Tibial nerve (tissue), 4 donors: ENCODE data around the gene DLGAP4. TPM values are rescaled to one million over a fixed set of nuclear protein-coding genes. Genes with fewer than 3 reads are reported as not detected.

Source experiments
- DNase-seq, 2 donors: peaks; one replicate each; pipeline ENCODE4 v3.0.0-alpha.2; 2019; ENCODE audit warnings: low spot score in 2 of 2
- H3K27ac ChIP-seq, 4 donors: fragments of 200-600 bp; sonication (generic) in 3 of 4; one replicate each; pipeline ENCODE4 v1.5.1; 2017 to 2019; ENCODE audit warnings: mild to moderate bottlenecking in 1 of 4
- H3K27me3 ChIP-seq, 2 donors: fragments of 200-600 bp; sonication (generic) in 1 of 2; one replicate each; pipeline versions ENCODE4 v1.5.1 to v1.6.0; 2017 to 2019
- H3K36me3 ChIP-seq, 3 donors: fragments of 200-600 bp; sonication (generic); one replicate each; pipeline ENCODE4 v1.5.1; 2018 to 2019
- H3K4me1 ChIP-seq, 4 donors: fragments of 200-600 bp; sonication (generic) in 3 of 4; one replicate each; pipeline ENCODE4 v1.5.1; 2017 to 2019
- H3K4me3 ChIP-seq, 4 donors: fragments of 200-600 bp; sonication (generic) in 3 of 4; one replicate each; pipeline ENCODE4 v1.5.1; 2017 to 2019; ENCODE audit warnings: mild to moderate bottlenecking in 1 of 4, moderate library complexity in 1 of 4
- H3K9me3 ChIP-seq, 4 donors: fragments of 200-600 bp; sonication (generic) in 3 of 4; one replicate each; pipeline ENCODE4 v1.5.1; 2017 to 2019
- CTCF ChIP-seq, 5 experiments: fragments of 200-600 bp in 3 of 5; fragments of 450-650 bp in 2 of 5; sonication (generic) in 3 of 5; IDR thresholded peaks; one replicate each; pipeline ENCODE4 v1.5.1; 2016 to 2019; ENCODE audit warnings: antibody characterized with exemption in 5 of 5, mild to moderate bottlenecking in 3 of 5, moderate library complexity in 2 of 5
- EP300 ChIP-seq, 2 donors: sonication (generic); formaldehyde crosslinking; IDR thresholded peaks; one replicate each; pipeline ENCODE4 v1.6.1; 2017; ENCODE audit warnings: antibody characterized with exemption in 2 of 2, mild to moderate bottlenecking in 1 of 2
- POLR2A ChIP-seq, 2 donors: fragments of 450-650 bp; IDR thresholded peaks; one replicate each; pipeline ENCODE4 v1.6.1; 2017; ENCODE audit warnings: antibody characterized with exemption in 2 of 2, mild to moderate bottlenecking in 2 of 2, moderate library complexity in 2 of 2
- WGBS, 2 donors: methylation state at CpG; one replicate each; pipeline ENCODE4 v1.1.5; 2018; 5-methylcytosine and 5-hydroxymethylcytosine counted together
- total RNA-seq, 4 donors: library from RNA; depleted of rRNA; stranded (reverse); fragments of >200 nt; gene quantifications; one replicate each; pipeline ENCODE4 v1.1.0, GENCODE V29; 2016

The DLGAP4 gene
- total RNA-seq, 4 donors from 2014 or later = 46.1 to 97.5 (median 52.5) TPM

DNA sequence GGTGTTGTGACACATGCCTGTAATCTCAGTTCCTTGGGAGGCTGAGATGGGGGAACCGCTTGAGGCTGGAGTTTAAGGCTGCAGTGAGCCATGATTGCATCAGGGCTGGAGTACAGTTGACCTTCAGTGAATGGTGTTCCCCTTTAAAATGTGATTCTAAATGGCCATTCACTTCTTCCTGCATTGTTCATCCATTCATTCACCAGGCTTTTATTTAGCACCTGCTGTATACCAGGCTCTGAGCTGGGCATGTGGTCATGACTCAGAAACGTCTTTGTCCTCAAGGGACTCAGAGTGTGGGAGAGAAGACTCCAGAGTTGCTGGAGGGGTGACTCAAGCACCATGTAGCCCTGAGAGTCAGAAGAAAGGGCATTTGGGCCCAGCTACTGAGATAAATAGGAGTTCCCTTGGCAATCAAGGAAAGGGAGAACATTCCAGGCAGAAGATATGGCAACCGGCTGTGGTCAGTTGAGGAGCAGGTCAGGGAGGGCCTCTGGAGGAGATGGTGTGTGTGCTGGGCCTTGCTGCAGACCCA, 101.1 kb downstream of the DLGAP4 start:
- DNase-seq = no peak
- 77 to 78% methylated on average over 3 of the region's 3 CpGs for WGBS, 2 donors
- TF ChIP-seq CTCF (IDR thresholded peaks at IDR 0.05) (no peak), EP300 (IDR thresholded peaks at IDR 0.05) (no peak), POLR2A (IDR thresholded peaks at IDR 0.05) (no peak)

GRCh38 chr20:36408219-36408618, 102.1 kb downstream of the DLGAP4 start:
- Histone ChIP-seq H3K4me3 (no peak overlapping the region), H3K9me3 (peaks cover 0 to 12% (median 0%) of the 10 kb centered on the region in 4 donors), H3K27me3 (no peaks in the 10 kb centered on the region), H3K36me3 (no peaks in the 10 kb centered on the region), H3K4me1 (no peaks in the 10 kb centered on the region), H3K27ac (no peak overlapping the region)
- 34 to 39% methylated on average over 9 to 10 of the region's 10 CpGs for WGBS, 2 donors
- TF ChIP-seq POLR2A (IDR thresholded peaks at IDR 0.05) (no peak), EP300 (IDR thresholded peaks at IDR 0.05) (no peak), CTCF (IDR thresholded peaks at IDR 0.05) (no peak)
- DNase-seq = no peak

More for the DNA sequence above, 101.1 kb downstream of the DLGAP4 start:
- Histone ChIP-seq H3K9me3 (peaks cover 0 to 16% (median 0%) of the 10 kb centered on the region in 4 donors), H3K4me3 (no peak overlapping the region), H3K36me3 (no peaks in the 10 kb centered on the region), H3K27ac (no peak overlapping the region), H3K27me3 (peaks cover 0 to 8% of the 10 kb centered on the region in 2 donors), H3K4me1 (no peaks in the 10 kb centered on the region)

- H3K4me1 ChIP-seq = no peaks in the 10 kb centered on the region
- peak overlapping the region in 1 of 4 donors; percentile 54 for H3K27ac ChIP-seq
- no peaks in the 10 kb centered on the region for H3K36me3 ChIP-seq
- no peak for DNase-seq
- TF ChIP-seq POLR2A (IDR thresholded peaks at IDR 0.05) (no peak), EP300 (IDR thresholded peaks at IDR 0.05) (no peak), CTCF (IDR thresholded peaks at IDR 0.05) (no peak)
- H3K9me3 ChIP-seq = no peaks in the 10 kb centered on the region
- no peak overlapping the region for H3K4me3 ChIP-seq
- no peaks in the 10 kb centered on the region for H3K27me3 ChIP-seq
- 60 to 70% methylated on average over 7 of the region's 7 CpGs for WGBS, 2 donors
These were observed 105.8 kb downstream of the DLGAP4 start for GRCh38 chr20:36411861-36412454.

GRCh38 chr20:36415475-36416002, 109.4 kb downstream of the DLGAP4 start:
- Histone ChIP-seq H3K27me3 (no peaks in the 10 kb centered on the region), H3K9me3 (peaks cover 0 to 13% (median 0%) of the 10 kb centered on the region in 4 donors), H3K4me3 (no peak overlapping the region), H3K4me1 (no peaks in the 10 kb centered on the region), H3K36me3 (no peaks in the 10 kb centered on the region), H3K27ac (no peak overlapping the region)
- TF ChIP-seq CTCF (IDR thresholded peaks at IDR 0.05) = no peak
- TF ChIP-seq EP300 (IDR thresholded peaks at IDR 0.05) = no peak
- TF ChIP-seq POLR2A (IDR thresholded peaks at IDR 0.05) = no peak
- no peak for DNase-seq
- 71 to 72% methylated on average over 3 of the region's 3 CpGs for WGBS, 2 donors

DNA sequence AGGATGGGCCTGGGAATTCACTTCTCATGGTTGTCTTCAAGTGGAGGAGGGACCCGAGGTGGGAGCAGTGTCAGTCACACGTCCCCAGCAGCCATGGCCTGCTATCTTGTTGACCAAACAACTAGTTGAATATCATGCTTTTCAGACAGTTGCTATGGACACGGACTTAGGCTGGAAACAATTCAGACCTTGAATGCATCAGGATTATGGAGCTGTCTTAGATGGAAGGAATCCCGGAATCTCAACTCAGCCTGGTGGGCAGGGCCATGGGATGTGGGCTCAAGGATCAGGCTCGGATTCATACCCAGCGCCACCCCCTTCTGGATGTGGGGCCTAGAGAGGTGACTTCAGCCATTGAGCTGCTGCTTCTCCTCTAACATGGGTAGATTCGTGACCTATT, 112.6 kb downstream of the DLGAP4 start:
- Histone ChIP-seq H3K36me3 (no peaks in the 10 kb centered on the region), H3K4me1 (no peaks in the 10 kb centered on the region), H3K27ac (no peak overlapping the region), H3K27me3 (no peaks in the 10 kb centered on the region), H3K4me3 (no peak overlapping the region), H3K9me3 (peaks cover 0 to 13% (median 0%) of the 10 kb centered on the region in 4 donors)
- TF ChIP-seq EP300 (IDR thresholded peaks at IDR 0.05) (no peak), POLR2A (IDR thresholded peaks at IDR 0.05) (no peak), CTCF (IDR thresholded peaks at IDR 0.05) (no peak)
- DNase-seq = no peak
- WGBS, 2 donors = 58 to 73% methylated on average over 7 of the region's 7 CpGs
